Gastroesophageal sphincter (tissue), 3 donors: Measurements from ENCODE around the gene CA4.

Experiments
- CTCF ChIP-seq, 4 experiments: fragments of 200-600 bp in 2 of 4; fragments of 450-650 bp in 2 of 4; sonication (generic) in 1 of 4; IDR thresholded peaks; one replicate each; pipeline ENCODE4 v1.5.1; 2017 to 2019; ENCODE audit warnings: antibody characterized with exemption in 4 of 4, mild to moderate bottlenecking in 2 of 4, moderate library complexity in 2 of 4
- EP300 ChIP-seq: sonication (generic); formaldehyde crosslinking; IDR thresholded peaks from one replicate; pipeline ENCODE4 v1.6.1; 2017; ENCODE audit warnings: antibody characterized with exemption, mild to moderate bottlenecking
- POLR2A ChIP-seq, 2 donors: fragments of 450-650 bp; IDR thresholded peaks; one replicate each; pipeline ENCODE4 v1.6.1; 2017; ENCODE audit warnings: antibody characterized with exemption in 2 of 2, mild to moderate bottlenecking in 2 of 2, moderate library complexity in 1 of 2
- POLR2AphosphoS5 ChIP-seq: sonication (generic); formaldehyde crosslinking; IDR thresholded peaks from one replicate; pipeline ENCODE4 v1.6.1; 2017; ENCODE audit warnings: antibody characterized with exemption

GRCh38 chr17:60193482-60193881 is 43.7 kb downstream of the CA4 start:
- TF ChIP-seq CTCF (IDR thresholded peaks at IDR 0.05) (no peak), EP300 (no peak), POLR2AphosphoS5 (no peak), POLR2A (IDR thresholded peaks at IDR 0.05) (no peak)
